Jurkat, Clone E6-1 (cell line): ENCODE results near the gene SEC14L6.

Experiments
- DNase-seq: peaks from one replicate; pipeline ENCODE4 v3.0.0-alpha.2; 2011; ENCODE audit warnings: low read depth, low spot score
- H3K4me3 ChIP-seq: 2 replicates; pipeline ENCODE4 v1.5.1; 2011; ENCODE audit warnings: mild to moderate bottlenecking, low read length, control low read depth, moderate library complexity

The SEC14L6 gene

GRCh38 chr22:30472994-30473720 is 73.4 kb downstream of the SEC14L6 start:
- H3K4me3 ChIP-seq = no peak overlapping the region
- DNase-seq = no peak
